ENCODE data around the gene PLK2.

Gene PLK2

GRCh38 chr5:58450811-58451629 lies 8.9 kb downstream of the PLK2 start:
- DNase-seq (ENCODE audit: low read depth, low spot score): peak; percentile 73

- DNase-seq (ENCODE audit: low read depth, low spot score): peak; percentile 52
These were observed 9.9 kb downstream of the PLK2 start for GRCh38 chr5:58450018-58450417.

- DNase-seq (ENCODE audit: low read depth, low spot score): peak; percentile 46
These were observed 12.7 kb downstream of the PLK2 start for GRCh38 chr5:58447226-58447625.

- peak; percentile 47 for DNase-seq (ENCODE audit: low read depth, low spot score)
These were observed 13.9 kb downstream of the PLK2 start for GRCh38 chr5:58446024-58446423.

DNA sequence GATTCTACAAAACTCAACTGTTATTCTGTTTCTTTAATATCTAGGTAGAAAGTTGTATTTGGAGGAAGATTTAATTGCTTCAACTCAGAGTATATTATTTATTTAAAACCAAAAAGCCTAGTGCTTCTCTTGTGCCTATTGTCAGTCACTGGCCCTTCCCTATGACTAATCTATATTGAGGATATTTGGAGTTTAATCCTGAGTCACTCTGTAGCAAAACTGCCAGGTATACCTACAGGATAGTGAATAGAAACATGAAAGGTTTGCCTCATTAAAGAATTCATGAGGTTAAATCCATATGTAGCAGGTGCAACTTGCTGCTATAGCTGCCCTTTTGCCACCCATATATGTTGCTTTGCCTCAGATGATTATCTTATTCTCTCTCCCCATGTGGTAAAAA lies 15.1 kb downstream of the PLK2 start:
- peak; percentile 16 for DNase-seq (ENCODE audit: low read depth, low spot score)

GRCh38 chr5:58440901-58441460 lies 18.9 kb downstream of the PLK2 start:
- DNase-seq (ENCODE audit: low read depth, low spot score): no peak

DNA sequence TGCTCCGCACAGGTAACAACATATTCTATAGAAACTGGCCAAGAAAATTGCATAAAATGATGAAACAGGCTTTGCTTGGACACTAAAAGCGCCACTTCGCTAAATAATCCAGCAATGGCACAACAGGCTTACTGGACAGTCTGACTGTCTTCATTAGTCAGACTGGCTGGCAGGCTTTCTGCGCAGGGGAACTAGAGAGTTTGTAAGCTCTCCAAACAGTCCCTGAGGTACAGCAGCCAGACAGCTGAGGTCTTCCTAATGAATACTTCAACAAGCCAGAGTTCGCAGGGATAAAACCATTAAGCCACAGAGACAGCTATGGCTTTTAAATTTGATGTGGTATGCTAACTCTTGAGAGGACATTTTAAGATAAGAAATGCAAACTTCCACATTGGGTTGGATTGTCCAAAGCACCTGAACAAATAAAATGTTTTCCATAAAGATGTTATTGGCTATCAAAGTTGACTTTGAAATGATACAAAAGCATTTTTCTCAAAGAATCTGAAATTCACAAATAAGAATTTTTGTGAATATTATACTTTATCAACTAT lies 20.7 kb downstream of the PLK2 start:
- peak; percentile 44 for DNase-seq (ENCODE audit: low read depth, low spot score)

DNA sequence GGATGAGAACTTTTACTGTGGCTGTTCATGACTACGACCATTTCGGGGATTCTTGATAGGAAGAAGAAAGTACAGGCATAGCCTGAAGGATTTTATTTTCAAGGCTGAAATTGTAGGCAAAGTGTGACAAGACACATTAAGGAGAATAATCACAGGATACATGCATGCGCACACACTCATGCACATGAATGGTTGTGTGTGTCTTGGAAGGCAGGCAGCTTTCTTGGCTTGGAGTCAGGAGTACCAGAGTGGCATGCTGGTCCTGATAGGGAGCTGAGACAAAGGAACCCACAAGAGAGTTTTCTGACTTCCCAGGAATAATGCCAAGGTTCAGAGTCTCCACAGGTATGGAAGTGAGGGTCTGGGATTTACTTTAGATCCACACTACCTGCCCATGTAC lies 22.2 kb downstream of the PLK2 start:
- no peak for DNase-seq (ENCODE audit: low read depth, low spot score)

DNA sequence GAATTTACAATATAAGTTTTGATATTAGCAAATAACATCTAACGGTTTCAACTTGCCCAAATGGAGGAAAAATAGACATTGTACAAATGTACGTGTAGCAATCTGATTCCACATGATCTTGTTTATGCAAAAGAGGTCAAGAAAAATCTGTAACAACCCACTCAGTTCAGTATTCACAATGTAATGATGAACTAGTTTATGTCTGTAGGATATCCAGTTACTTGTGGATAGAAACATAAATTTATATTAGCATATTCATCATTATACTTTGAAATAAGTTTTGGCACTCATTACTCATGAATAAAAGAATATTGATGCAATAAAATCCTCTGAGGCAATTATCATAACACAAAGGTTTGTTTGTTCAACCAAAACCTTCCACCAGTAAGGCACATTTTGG lies 28.1 kb downstream of the PLK2 start:
- DNase-seq (ENCODE audit: low read depth, low spot score): no peak

- DNase-seq (ENCODE audit: low read depth, low spot score): peak; percentile 24
These were observed 47.0 kb downstream of the PLK2 start for GRCh38 chr5:58412932-58413331.

- DNase-seq (ENCODE audit: low read depth, low spot score): peak; percentile 10
These were observed 47.8 kb downstream of the PLK2 start for GRCh38 chr5:58412081-58412480.

- peak; percentile 4 for DNase-seq (ENCODE audit: low read depth, low spot score)
These were observed 48.5 kb downstream of the PLK2 start for GRCh38 chr5:58411372-58411771.

- peak; percentile 83 for DNase-seq (ENCODE audit: low read depth, low spot score)
These were observed 49.4 kb downstream of the PLK2 start for GRCh38 chr5:58410441-58410840.

GRCh38 chr5:58407042-58407719 lies 52.7 kb downstream of the PLK2 start:
- DNase-seq (ENCODE audit: low read depth, low spot score): peak; percentile 63

DNA sequence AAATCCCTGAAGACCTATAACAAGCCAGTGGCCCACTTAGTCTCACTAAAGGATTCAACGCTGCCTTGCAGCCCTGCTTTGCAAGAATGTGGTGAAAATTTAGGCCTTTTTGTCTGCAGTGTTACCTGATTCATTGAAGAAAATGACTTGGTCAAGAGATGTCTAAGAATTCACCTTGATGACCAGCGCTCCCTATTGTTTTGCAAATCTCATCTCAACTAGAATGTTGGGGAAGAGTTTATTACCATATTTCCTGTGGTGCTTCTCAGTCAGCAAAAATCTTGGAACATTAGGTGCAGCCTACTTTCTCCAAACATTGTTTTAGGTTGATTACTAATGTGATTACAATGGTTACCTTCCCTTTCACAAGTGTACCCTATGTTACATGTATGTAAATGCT lies 53.5 kb downstream of the PLK2 start:
- no peak for DNase-seq (ENCODE audit: low read depth, low spot score)

GRCh38 chr5:58405175-58405574 lies 54.7 kb downstream of the PLK2 start:
- DNase-seq (ENCODE audit: low read depth, low spot score): no peak

GRCh38 chr5:58404734-58405133 lies 55.2 kb downstream of the PLK2 start:
- DNase-seq (ENCODE audit: low read depth, low spot score): no peak
